Measurements from ENCODE around the gene FASN. TPM values are rescaled to one million over a fixed set of nuclear protein-coding genes. Genes with fewer than 3 reads are reported as not detected.

The FASN gene
- total RNA-seq, 4 donors from 2014 or later: 30.3 to 63.6 (median 44.8) TPM

GRCh38 chr17:82045936-82046484, 52.0 kb downstream of the FASN start:
- Histone ChIP-seq H3K9me3 (no peaks in the 10 kb centered on the region), H3K36me3 (peaks cover 11 to 40% (median 35%) of the 10 kb centered on the region in 4 donors), H3K27me3 (no peaks in the 10 kb centered on the region), H3K27ac (replicated peaks in 1 of 4) (no peak overlapping the region), H3K4me3 (no peak overlapping the region), H3K4me1 (peaks cover 10 to 24% (median 20%) of the 10 kb centered on the region in 4 donors)
- no peak for DNase-seq (ENCODE audit: extremely low spot score)
- TF ChIP-seq, protein P1, sequence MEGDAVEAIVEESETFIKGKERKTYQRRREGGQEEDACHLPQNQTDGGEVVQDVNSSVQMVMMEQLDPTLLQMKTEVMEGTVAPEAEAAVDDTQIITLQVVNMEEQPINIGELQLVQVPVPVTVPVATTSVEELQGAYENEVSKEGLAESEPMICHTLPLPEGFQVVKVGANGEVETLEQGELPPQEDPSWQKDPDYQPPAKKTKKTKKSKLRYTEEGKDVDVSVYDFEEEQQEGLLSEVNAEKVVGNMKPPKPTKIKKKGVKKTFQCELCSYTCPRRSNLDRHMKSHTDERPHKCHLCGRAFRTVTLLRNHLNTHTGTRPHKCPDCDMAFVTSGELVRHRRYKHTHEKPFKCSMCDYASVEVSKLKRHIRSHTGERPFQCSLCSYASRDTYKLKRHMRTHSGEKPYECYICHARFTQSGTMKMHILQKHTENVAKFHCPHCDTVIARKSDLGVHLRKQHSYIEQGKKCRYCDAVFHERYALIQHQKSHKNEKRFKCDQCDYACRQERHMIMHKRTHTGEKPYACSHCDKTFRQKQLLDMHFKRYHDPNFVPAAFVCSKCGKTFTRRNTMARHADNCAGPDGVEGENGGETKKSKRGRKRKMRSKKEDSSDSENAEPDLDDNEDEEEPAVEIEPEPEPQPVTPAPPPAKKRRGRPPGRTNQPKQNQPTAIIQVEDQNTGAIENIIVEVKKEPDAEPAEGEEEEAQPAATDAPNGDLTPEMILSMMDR (IDR thresholded peaks at IDR 0.05): no peak
- TF ChIP-seq POLR2A (IDR thresholded peaks at IDR 0.05; ENCODE audit: low read depth): no peak
- no peak for TF ChIP-seq POLR2AphosphoS5 (IDR thresholded peaks at IDR 0.05)
- no peak for TF ChIP-seq EP300 (IDR thresholded peaks at IDR 0.05)
- intact Hi-C loops (cut with DNase I): no loop called here
- 73% methylated on average over 9 of the region's 14 CpGs for WGBS

GRCh38 chr17:82043507-82043906, 54.5 kb downstream of the FASN start:
- 72% methylated on average over 12 of the region's 16 CpGs for WGBS
- intact Hi-C loops (cut with DNase I): no loop called here
- no peak overlapping the region for H3K4me3 ChIP-seq
- H3K4me1 ChIP-seq: no peaks in the 10 kb centered on the region
- no peak overlapping the region for H3K27ac ChIP-seq (replicated peaks in 1 of 4)
- DNase-seq (ENCODE audit: extremely low spot score): no peak
- TF ChIP-seq POLR2AphosphoS5 (IDR thresholded peaks at IDR 0.05) (no peak), EP300 (IDR thresholded peaks at IDR 0.05) (no peak), POLR2A (IDR thresholded peaks at IDR 0.05; ENCODE audit: low read depth) (no peak)
- TF ChIP-seq, protein P1 (IDR thresholded peaks at IDR 0.05): no peak
- H3K9me3 ChIP-seq: no peaks in the 10 kb centered on the region
- peaks cover 11 to 20% (median 18%) of the 10 kb centered on the region in 4 donors for H3K36me3 ChIP-seq
- no peaks in the 10 kb centered on the region for H3K27me3 ChIP-seq

GRCh38 chr17:82042649-82043048, 55.4 kb downstream of the FASN start:
- TF ChIP-seq EP300 (IDR thresholded peaks at IDR 0.05): no peak
- TF ChIP-seq POLR2A (IDR thresholded peaks at IDR 0.05; ENCODE audit: low read depth): no peak
- TF ChIP-seq POLR2AphosphoS5 (IDR thresholded peaks at IDR 0.05): no peak
- TF ChIP-seq, protein P1 (IDR thresholded peaks at IDR 0.05): no peak
- DNase-seq (ENCODE audit: extremely low spot score): no peak
- Histone ChIP-seq H3K27me3 (no peaks in the 10 kb centered on the region), H3K36me3 (peaks cover 6 to 11% (median 10%) of the 10 kb centered on the region in 4 donors), H3K9me3 (no peaks in the 10 kb centered on the region), H3K4me3 (no peak overlapping the region), H3K4me1 (peaks cover 4 to 8% (median 6%) of the 10 kb centered on the region in 4 donors), H3K27ac (replicated peaks in 1 of 4) (no peak overlapping the region)
- intact Hi-C loops (cut with DNase I): no loop called here
- WGBS: 97% methylated on average over 5 of the region's 9 CpGs

DNA sequence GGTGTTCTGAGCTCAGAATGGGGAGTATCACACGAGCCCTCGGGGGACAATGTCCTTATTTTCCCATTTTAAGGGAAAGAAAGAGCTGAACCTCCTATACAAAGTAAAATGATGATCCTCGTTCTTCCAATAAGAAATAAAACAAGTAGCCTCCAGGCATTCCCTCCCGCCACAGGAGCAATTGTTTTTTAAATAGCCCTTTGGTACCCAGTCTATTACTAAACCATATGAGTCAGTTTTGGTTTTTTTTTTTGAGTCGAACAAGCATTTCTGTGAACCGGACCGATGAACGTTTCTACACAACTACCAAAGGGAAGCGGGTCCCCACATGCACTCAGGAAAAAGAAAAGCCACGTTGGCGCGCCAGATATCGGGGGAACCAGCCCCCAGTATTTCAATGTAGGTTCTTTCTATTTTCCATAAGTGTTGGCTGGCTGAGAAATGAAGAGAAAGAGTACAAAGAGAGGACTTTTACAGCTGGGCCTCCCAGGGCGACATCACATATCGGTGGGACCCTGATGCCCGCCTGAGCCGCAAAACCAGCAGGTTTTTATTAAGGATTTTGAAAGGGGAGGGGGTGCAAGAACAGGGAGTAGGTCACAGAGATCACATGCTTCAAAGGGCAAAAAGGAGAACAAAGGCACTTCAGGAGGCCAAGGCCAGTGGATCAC, 56.8 kb downstream of the FASN start:
- Histone ChIP-seq H3K36me3 (no peaks in the 10 kb centered on the region), H3K27ac (replicated peaks in 1 of 4) (no peak overlapping the region), H3K27me3 (no peaks in the 10 kb centered on the region), H3K4me1 (peaks cover 9 to 15% (median 13%) of the 10 kb centered on the region in 4 donors), H3K9me3 (no peaks in the 10 kb centered on the region), H3K4me3 (no peak overlapping the region)
- TF ChIP-seq, protein P1 (IDR thresholded peaks at IDR 0.05): no peak
- TF ChIP-seq POLR2AphosphoS5 (IDR thresholded peaks at IDR 0.05) (no peak), EP300 (IDR thresholded peaks at IDR 0.05) (no peak), POLR2A (IDR thresholded peaks at IDR 0.05; ENCODE audit: low read depth) (no peak)
- intact Hi-C loops (cut with DNase I): no loop called here
- no peak for DNase-seq (ENCODE audit: extremely low spot score)
- 87% methylated on average over 17 of the region's 17 CpGs for WGBS
